ENCODE measurements around the gene SERPINA3.

GRCh38 chr14:94583557-94583956 lies 28.6 kb upstream of the SERPINA3 start:
- TF ChIP-seq, protein P1, sequence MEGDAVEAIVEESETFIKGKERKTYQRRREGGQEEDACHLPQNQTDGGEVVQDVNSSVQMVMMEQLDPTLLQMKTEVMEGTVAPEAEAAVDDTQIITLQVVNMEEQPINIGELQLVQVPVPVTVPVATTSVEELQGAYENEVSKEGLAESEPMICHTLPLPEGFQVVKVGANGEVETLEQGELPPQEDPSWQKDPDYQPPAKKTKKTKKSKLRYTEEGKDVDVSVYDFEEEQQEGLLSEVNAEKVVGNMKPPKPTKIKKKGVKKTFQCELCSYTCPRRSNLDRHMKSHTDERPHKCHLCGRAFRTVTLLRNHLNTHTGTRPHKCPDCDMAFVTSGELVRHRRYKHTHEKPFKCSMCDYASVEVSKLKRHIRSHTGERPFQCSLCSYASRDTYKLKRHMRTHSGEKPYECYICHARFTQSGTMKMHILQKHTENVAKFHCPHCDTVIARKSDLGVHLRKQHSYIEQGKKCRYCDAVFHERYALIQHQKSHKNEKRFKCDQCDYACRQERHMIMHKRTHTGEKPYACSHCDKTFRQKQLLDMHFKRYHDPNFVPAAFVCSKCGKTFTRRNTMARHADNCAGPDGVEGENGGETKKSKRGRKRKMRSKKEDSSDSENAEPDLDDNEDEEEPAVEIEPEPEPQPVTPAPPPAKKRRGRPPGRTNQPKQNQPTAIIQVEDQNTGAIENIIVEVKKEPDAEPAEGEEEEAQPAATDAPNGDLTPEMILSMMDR (conservative IDR thresholded peaks at IDR 0.05): no peak
- no peak for TF ChIP-seq EZH2 (IDR thresholded peaks at IDR 0.05; ENCODE audit: low read depth)
